Measurements from ENCODE around the gene TPSB2.
"Not testable (repeated sequence)": the region's sequence is repeated elsewhere in the genome, so short reads cannot be mapped to it uniquely, and the experiment has no call there.

- not testable (repeated sequence) for TF ChIP-seq CTCF (conservative IDR thresholded peaks at IDR 0.05 in 1 of 2, IDR thresholded peaks at IDR 0.05 in 1 of 2; ENCODE audit: low read depth in 1 of 2, low read length in 2 of 2); EZH2 (IDR thresholded peaks at IDR 0.05; ENCODE audit: low read length, missing control alignments)
Observed at GRCh38 chr16:1185460-1186207, 44.4 kb downstream of the TPSB2 start.

All from fibroblast of lung (primary cell).